GM21825 (cell line): ENCODE data around the gene SLC10A1.
"Not testable (repeated sequence)": the region's sequence is repeated elsewhere in the genome, so short reads cannot be mapped to it uniquely, and the experiment has no call there.

Experiments used
- ATAC-seq: cut with Tn5 transposase; IDR thresholded peaks from one replicate; pipeline ENCODE4 v1.9.1; 2021; ENCODE audit warnings: mild to moderate bottlenecking, moderate library complexity; ENCODE audit not compliant: unreplicated experiment

SLC10A1 gene

GRCh38 chr14:69796797-69797500 lies at the start of gene SLC10A1:
Gene SLC10A1, minus strand, starts transcription at chr14:69797241. Its CDS starts 86 bp downstream, at chr14:69797155.
- no peak for ATAC-seq

DNA sequence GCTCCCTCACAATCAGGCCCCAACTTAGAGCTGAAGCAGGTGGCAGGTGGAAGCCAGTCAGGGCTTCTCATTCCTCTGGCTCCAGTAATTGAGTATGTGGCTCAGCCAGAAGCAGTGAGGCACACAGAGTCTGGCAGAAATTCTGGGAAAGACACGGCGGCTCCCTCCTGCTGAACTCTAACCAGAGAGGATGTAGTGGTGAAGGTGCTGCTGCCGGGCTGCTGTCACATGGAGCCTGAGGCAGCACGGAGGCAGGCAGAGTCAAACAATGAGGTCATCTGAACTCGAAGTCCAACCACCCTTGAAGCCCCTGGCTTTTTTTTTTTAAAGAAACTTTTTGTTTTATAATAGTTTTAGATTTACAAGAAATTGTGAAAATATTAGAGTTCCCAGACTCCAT lies 48.7 kb upstream of the SLC10A1 start:
- ATAC-seq: no peak

DNA sequence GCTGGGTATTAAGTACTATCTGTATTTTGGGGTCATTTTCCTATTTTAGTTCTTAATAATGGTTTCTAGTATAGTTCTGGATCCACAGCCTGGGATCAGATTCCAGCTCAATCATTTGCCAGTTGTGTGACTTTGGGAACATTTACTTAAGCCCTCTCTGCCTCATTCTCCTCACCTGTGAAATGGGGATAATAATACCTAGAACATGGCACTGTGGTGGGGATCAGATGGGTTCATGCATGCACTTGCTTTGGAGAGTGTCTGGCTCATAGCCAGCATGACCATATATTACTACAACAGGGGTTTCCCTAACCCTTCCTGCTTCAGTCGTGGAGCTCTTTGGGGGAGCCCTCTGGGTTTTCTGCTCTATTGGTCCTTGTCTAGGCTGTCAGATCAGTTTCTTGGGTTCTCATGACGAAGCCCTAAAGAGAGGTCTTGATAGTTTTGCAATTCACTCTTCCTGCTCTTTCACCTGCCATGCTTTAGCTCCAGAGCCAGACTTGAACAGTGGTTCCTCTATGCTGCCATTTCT lies 48.1 kb upstream of the SLC10A1 start:
- ATAC-seq: no peak

GRCh38 chr14:69844171-69844570 lies 47.1 kb upstream of the SLC10A1 start:
- no peak for ATAC-seq

DNA sequence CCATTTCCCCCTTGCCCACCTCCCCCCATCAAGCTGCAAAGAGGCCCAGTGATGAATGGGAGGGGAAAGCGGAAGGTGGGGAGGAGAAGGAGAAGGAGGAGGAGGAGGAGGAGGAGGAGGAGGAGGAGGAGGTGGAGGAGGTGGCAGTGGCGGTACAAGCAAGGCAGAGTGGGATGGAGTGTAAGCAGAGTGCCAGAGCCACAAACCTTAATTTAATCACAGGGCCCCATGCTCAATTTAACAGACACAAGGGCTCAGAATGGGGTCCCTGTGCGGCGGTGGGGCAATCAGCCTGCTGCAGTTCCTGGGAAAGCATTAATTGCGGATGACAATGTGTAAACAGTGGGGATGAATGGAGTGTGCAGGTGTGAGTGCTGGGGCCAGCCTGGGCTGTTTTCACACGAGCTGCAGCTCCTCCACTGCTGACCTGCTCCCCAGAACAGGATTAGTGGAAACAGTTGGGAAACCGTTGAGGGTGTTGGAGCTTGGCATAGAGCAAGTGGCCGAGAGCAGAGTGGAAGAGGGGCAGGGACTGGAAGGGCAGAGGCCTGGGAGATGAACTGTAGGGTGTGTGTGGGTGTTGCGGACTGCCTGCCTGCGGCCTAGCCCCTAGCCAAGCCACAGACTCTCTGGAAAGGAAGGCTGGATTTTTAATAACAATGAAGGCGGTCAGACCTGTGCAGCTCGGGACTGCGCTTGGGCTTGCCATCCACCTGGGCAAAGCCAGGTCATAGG lies 45.8 kb upstream of the SLC10A1 start:
- no peak for ATAC-seq

- ATAC-seq: no peak
Measured at GRCh38 chr14:69841656-69842055, 44.6 kb upstream of the SLC10A1 start.

- ATAC-seq: no peak
Measured at GRCh38 chr14:69839661-69840060, 42.6 kb upstream of the SLC10A1 start.

- ATAC-seq: no peak
Measured at GRCh38 chr14:69838881-69839416, 41.9 kb upstream of the SLC10A1 start.

- no peak for ATAC-seq
Measured at GRCh38 chr14:69828879-69829278, 31.8 kb upstream of the SLC10A1 start.

DNA sequence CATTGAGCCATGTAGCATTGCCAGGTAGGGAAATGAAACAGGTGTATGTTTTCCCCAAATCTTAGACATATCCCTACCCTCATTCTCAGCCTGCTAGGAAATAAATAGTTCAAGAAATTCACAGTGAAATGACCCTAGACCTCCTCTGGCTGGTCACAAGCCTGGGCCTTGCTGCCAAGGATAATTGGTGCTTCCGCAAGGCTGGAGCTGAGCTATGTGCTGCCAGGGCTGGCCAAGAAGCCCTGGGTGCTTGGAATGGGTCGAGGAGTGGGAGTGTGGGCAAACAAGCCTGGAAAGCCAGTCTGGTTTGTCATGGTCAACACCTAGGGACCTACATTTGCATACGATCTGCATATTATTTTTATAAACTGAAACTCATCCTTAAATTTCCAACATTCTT lies 31.3 kb upstream of the SLC10A1 start:
- ATAC-seq: no peak

DNA sequence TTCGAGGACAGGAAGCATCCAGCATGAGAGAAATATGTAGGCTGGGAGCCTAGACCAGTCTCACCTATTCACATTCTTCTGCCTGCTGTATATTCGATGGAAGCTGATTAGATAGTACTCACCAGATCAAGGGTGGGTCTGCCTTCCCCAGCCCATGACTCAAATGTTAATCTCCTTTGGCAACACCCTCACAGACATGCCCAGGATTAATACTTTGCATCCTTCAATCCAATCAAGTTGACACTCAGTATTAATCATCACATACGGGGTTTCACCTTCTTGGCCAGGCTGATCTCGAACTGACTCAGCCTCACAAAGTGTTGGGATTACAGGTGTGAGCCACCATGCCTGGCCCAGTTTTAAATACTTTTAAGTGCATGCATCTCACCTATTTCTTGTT lies 30.5 kb upstream of the SLC10A1 start:
- ATAC-seq: no peak

DNA sequence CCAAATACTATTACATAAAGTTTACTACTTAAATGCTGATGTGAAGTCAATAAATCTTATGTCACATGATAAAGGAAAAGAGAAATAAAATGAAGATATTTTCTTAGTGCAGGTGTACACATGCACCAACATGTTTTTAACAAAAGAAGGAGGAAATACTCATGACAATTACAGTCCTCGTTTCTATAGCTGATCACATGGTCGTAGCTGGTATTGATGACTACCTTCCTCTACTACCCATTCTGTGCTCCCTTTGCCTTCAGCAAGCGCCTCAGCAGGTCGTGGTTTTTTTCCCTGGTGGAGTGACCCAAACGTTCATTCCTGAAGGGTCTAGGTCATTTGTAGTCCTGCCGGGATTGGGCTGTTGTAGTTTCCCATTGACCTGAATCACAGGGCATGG lies 25.4 kb upstream of the SLC10A1 start:
- ATAC-seq: no peak

GRCh38 chr14:69820991-69821390 lies 23.9 kb upstream of the SLC10A1 start:
- ATAC-seq: no peak

GRCh38 chr14:69819607-69820006 lies 22.6 kb upstream of the SLC10A1 start:
- ATAC-seq: no peak

DNA sequence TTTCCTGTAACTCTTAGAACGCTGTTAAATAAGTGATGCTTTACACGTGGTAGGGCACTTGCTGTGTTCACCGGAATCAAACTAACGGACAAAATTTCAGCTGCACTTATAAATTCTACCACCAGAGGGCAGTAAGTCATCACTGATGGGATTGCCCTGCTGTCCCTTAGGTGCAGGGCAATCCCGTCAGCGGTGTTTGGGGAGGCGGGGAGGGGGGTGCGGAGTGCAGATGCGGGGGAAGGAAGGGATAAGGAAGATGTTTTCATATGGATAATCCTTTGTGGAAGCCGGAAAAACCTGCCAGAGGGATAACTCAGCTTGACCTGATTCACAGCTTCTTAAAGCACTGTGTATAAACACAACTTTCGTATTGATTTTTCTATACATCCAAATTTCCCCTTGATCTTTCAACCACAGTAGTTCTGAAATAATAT lies 21.7 kb upstream of the SLC10A1 start:
- no peak for ATAC-seq

GRCh38 chr14:69816216-69816615 lies 19.2 kb upstream of the SLC10A1 start:
- no peak for ATAC-seq

DNA sequence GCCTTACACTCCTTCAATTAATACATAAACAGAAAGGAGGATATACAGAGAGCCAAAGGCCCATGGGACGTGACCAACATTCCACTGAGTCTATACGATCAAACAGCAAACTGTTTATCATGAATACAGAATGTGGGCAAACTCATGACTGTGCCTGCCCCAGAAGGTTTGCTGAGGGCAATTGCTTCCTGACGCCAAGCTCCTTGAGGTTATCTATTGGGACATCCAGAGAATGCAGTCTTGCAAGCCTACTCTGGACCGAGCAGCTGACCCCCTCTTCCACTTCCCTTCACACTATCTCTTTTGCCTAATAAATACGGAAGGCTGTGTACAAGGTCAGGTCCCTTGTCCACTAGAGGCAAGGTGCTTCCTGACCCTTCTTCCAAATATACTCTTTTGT lies 18.5 kb upstream of the SLC10A1 start:
- no peak for ATAC-seq

DNA sequence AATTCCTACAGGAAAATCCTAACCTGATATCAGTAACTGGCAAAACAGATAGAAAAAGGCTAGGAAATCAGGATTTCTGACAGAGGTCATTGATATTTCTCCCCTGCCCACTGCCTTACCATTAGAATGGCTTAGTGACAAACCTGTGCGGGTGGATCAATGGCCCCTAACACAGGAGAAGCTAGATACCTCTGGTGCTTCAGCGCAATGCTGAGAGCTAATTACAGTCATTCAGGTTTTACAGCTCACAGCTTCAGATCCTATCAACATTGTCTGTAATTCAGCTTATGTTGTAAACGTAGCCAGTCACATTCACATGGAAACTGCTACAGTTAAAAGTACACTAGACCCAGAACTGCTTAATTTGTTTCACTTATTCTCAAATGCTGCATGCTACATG lies 17.4 kb upstream of the SLC10A1 start:
- ATAC-seq: no peak

DNA sequence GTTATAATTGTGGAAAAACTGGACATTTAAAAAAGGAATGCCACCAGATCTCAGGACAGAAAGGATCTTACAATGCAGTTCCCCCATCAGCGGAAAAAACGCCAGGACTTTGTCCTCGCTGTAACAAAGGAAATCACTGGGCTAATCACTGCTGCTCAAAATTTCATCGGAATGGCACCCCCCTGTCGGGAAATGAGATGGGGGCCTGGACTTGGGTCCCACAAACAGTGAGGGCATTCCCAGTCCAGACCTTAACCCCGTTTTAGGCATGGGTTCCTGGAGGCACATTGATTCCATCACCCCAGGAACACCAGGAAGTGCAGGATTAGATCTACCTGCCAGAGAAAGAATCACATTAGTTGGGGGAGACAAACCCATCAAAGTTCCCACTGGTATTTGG lies 16.3 kb upstream of the SLC10A1 start:
- not testable (repeated sequence) for ATAC-seq

DNA sequence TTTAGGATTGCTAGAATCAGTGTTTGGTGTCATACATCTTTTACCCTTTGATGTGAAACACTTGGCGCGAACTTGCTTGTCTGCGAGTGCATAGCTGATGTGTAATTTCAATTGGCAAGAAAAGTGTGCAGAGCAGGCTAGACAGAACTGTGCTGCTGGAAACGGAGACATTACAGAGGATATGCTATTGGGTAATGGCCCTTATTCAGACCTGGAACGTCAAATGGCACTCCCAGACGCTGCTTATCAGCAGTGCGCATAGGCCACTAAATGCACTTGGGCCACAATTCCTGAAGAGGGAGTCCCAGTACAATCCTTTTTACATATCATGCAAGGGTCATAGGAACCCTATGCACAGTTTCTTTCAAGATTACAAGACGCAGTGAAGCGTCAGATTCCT lies 15.7 kb upstream of the SLC10A1 start:
- no peak for ATAC-seq

DNA sequence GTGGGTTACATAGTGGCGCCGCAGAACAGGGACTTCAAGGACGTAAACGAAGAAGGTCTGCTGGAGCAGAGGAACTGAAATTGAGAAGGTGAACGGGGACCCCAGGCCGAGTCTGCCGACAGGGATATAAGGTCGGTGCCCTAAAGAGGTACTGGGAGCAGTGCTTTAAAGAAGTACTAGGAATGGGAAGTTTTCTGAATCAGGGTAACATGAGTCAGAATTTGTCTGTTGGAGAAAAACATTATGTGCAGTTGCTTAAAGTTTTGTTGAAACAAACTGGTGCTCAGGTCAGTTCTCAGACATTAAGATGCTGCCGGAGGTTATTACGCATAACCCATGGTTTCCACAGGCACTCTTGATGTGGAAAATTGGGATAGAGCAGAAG lies 14.8 kb upstream of the SLC10A1 start:
- ATAC-seq: no peak
